NCI-H1048 (cell line): ENCODE results near the gene MC2R.
"Not testable (repeated sequence)": the region's sequence is repeated elsewhere in the genome, so short reads cannot be mapped to it uniquely, and the experiment has no call there.

ENCODE experiments used
- DNase-seq: peaks from one replicate; lab custom pipeline; 2025; lab: John Stamatoyannopoulos, UW

The MC2R gene

GRCh38 chr18:13892098-13892497 lies 23.2 kb downstream of the MC2R start:
- no peak for DNase-seq

- DNase-seq: no peak
Measured at GRCh38 chr18:13890761-13891361, 24.5 kb downstream of the MC2R start.

- no peak for DNase-seq
Measured at GRCh38 chr18:13889671-13890070, 25.7 kb downstream of the MC2R start.

GRCh38 chr18:13888191-13888716 lies 27.1 kb downstream of the MC2R start:
- DNase-seq: no peak

GRCh38 chr18:13885009-13885408 lies 30.3 kb downstream of the MC2R start:
- no peak for DNase-seq

- no peak for DNase-seq
Measured at GRCh38 chr18:13879937-13880336, 35.4 kb downstream of the MC2R start.

- no peak for DNase-seq
Measured at GRCh38 chr18:13879492-13879891, 35.8 kb downstream of the MC2R start.

GRCh38 chr18:13878857-13879256 lies 36.5 kb downstream of the MC2R start:
- DNase-seq: no peak

GRCh38 chr18:13877157-13877556 lies 38.2 kb downstream of the MC2R start:
- peak; percentile 17 for DNase-seq

- no peak for DNase-seq
Measured at GRCh38 chr18:13874558-13874957, 40.8 kb downstream of the MC2R start.

GRCh38 chr18:13872932-13873331 lies 42.4 kb downstream of the MC2R start:
- no peak for DNase-seq

- no peak for DNase-seq
Measured at GRCh38 chr18:13872373-13872772, 43.0 kb downstream of the MC2R start.

- DNase-seq: no peak
Measured at GRCh38 chr18:13871701-13872100, 43.6 kb downstream of the MC2R start.

GRCh38 chr18:13868501-13869271 lies 46.6 kb downstream of the MC2R start:
- no peak for DNase-seq

- not testable (repeated sequence) for DNase-seq
Measured at GRCh38 chr18:13862898-13863297, 52.4 kb downstream of the MC2R start.

GRCh38 chr18:13849791-13850190 lies 65.5 kb downstream of the MC2R start:
- no peak for DNase-seq

- no peak for DNase-seq
Measured at GRCh38 chr18:13836559-13836958, 78.8 kb downstream of the MC2R start.

- no peak for DNase-seq
Measured at GRCh38 chr18:13835202-13835601, 80.1 kb downstream of the MC2R start.

GRCh38 chr18:13834496-13835015 lies 80.8 kb downstream of the MC2R start:
- DNase-seq: no peak
